Stimulated activated CD4-positive, alpha-beta T cell treated with anti-CD3 and anti-CD28 coated beads, Interleukin-15, amount 100 ng/mL, for 24 hours (primary cell): ENCODE data around the gene MBD6.
A peak's percentile ranks its signal among the peaks of the same experiment; 100 is the strongest.
"Not testable (repeated sequence)": the region's sequence is repeated elsewhere in the genome, so short reads cannot be mapped to it uniquely, and the experiment has no call there.

Experiments used
- DNase-seq: peaks from one replicate; pipeline ENCODE4 v3.0.0-alpha.2; 2020

Gene MBD6

GRCh38 chr12:57515408-57515933 lies 7.2 kb upstream of the MBD6 start:
- no peak for DNase-seq

GRCh38 chr12:57515934-57516541 lies 6.6 kb upstream of the MBD6 start:
- DNase-seq, result no peak

GRCh38 chr12:57516617-57517153 lies 5.9 kb upstream of the MBD6 start:
- no peak for DNase-seq

- no peak for DNase-seq
These were observed 5.4 kb upstream of the MBD6 start for GRCh38 chr12:57517187-57517586.

- DNase-seq, result not testable (repeated sequence)
These were observed 4.9 kb upstream of the MBD6 start for GRCh38 chr12:57517718-57518117.

- DNase-seq, result no peak
These were observed 4.3 kb upstream of the MBD6 start for GRCh38 chr12:57518176-57518919.

GRCh38 chr12:57518920-57519795 lies 3.5 kb upstream of the MBD6 start:
- peak; percentile 33 for DNase-seq

GRCh38 chr12:57519796-57520052 lies 2.9 kb upstream of the MBD6 start:
- peak; percentile 40 for DNase-seq

- peak; percentile 100 for DNase-seq
These were observed 2.4 kb upstream of the MBD6 start, which contains the start of gene DDIT3 for GRCh38 chr12:57520053-57520818. DDIT3 (minus strand) TSS chr12:57520514; CDS start chr12:57517406, 3,108 bp downstream.

- no peak for DNase-seq
These were observed 1.1 kb upstream of the MBD6 start for GRCh38 chr12:57521525-57522010.

- DNase-seq, result peak; percentile 55
These were observed 472 bp downstream of the MBD6 start for GRCh38 chr12:57522887-57523705.

- peak; percentile 21 for DNase-seq
These were observed 1.3 kb downstream of the MBD6 start for GRCh38 chr12:57523706-57524614.

GRCh38 chr12:57524814-57525614 lies 2.4 kb downstream of the MBD6 start:
- DNase-seq, result no peak

- no peak for DNase-seq
These were observed 3.2 kb downstream of the MBD6 start for GRCh38 chr12:57525615-57526383.

- DNase-seq, result no peak
These were observed 4.0 kb downstream of the MBD6 start for GRCh38 chr12:57526477-57527126.

- no peak for DNase-seq
These were observed 4.6 kb downstream of the MBD6 start for GRCh38 chr12:57527184-57527583.

GRCh38 chr12:57528176-57528575 lies 5.6 kb downstream of the MBD6 start:
- no peak for DNase-seq
